NOMO-1 (cell line): Measurements from ENCODE around the gene ATP8B4.
A peak's percentile ranks its signal among the peaks of the same experiment; 100 is the strongest.

ENCODE experiments used
- DNase-seq, 2 experiments: peaks; one replicate each; lab custom pipeline; 2025; ENCODE audit not compliant: unreplicated experiment in 2 of 2; lab: John Stamatoyannopoulos, UW

ATP8B4 gene

GRCh38 chr15:50141856-50142255, 22.8 kb upstream of the ATP8B4 start:
- DNase-seq = no peak

GRCh38 chr15:50140983-50141382, 21.9 kb upstream of the ATP8B4 start:
- DNase-seq = no peak

- DNase-seq = no peak
These were observed 21.1 kb upstream of the ATP8B4 start for GRCh38 chr15:50140098-50140497.

DNA sequence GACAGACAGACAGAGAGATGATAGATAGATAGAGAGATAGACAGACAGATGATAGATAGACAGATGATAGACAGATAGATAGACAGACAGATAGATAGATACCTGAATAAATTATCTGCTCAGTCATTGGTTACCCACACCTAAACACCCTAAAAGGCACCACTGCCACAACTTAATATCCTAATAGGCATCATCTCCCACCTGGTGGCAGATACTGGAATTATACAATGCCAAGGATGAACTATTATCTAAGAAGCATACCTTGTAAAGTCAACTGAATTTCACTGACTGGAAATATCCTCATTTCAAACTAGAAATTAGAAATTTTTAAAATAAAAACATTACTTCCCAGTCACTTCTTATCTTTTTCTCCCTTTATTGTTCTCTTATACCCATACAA, 19.4 kb upstream of the ATP8B4 start:
- DNase-seq = no peak

DNA sequence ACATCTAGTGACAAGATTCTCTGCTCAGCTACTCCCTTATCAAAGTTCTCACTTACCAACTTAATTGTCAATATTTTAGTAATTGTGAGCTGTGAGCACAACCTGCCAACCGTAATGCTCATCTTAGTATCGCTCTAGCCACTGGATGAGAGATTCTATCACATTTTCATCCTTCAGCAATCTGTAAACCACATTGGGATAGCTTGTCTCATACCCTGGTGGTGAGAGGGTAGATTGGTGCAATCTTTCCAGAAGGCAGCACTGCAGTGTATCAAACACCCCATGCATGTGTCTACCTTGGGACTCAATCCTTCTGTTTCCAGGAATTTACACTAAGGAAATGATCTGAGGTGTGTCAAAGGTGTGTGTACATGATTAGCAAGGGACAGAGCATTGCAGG, 18.9 kb upstream of the ATP8B4 start:
- no peak for DNase-seq

GRCh38 chr15:50137330-50137761, 18.3 kb upstream of the ATP8B4 start:
- DNase-seq = peak in 1 of 2 experiments; percentile 36

- DNase-seq = peak in 1 of 2 experiments; percentile 38
These were observed 16.1 kb upstream of the ATP8B4 start for GRCh38 chr15:50135031-50135551.

DNA sequence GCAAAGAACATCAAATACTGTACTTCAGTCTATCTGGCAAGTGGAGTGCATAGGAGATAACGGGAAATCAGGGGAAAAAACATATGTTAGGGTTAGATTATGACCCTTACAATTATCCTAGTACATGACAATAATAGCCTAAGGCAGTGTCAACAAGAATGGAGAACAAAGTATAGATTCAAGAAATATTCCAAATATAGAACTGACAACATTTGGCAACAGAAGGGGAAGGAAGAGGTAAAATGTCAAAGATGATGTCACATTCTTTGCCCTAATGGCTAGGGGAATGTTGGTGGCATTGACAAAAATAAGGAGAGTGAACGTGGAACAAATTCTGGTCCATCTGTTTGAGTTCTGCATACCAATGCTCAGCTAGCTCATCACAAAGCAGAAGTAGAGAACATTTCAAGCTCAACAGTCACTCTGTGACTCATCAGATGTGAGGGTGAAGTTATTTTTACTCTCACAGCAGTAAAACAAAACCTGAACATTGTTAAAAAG, 15.5 kb upstream of the ATP8B4 start:
- peak; percentile 60 to 83 for DNase-seq

- DNase-seq = peak; percentile 73 to 75
These were observed 13.4 kb upstream of the ATP8B4 start for GRCh38 chr15:50132251-50132984.

DNA sequence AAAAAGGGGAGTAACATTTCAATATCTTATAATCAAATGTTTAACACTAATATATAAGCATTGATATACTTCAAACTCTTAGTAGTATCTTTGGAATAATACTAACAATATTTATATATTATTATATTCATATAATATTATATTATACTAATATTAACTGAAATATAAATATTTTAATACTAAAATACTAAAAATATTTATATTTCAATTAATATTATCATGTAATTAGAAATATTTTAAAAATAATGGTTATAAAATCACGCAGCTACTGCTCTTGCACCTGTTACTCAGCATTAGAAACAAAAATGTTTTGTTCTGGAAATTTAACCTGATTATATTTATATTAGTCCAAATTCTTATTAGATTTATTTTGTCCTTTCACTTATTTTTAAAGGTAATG, 12.6 kb upstream of the ATP8B4 start:
- no peak for DNase-seq

DNA sequence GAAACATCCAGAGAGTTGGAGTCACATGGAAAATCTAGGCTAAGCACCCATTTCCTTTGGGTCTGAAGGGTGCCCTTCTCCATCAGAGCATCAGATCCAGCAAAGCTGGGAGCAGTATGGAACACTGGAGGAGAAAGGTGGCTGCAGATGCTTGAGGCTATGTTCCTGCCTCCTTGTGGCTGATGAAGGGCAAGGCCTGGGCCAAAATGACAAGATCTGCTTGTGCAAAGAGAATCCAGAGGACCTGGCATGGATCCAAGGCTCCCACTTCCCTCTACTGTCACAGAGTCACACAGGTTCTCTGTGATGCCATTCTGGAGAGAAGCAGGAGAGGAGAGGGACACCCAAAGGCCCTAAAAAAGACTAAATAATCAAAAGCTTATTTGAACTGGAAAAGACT, 9.2 kb upstream of the ATP8B4 start:
- DNase-seq = peak; percentile 46 to 47

DNA sequence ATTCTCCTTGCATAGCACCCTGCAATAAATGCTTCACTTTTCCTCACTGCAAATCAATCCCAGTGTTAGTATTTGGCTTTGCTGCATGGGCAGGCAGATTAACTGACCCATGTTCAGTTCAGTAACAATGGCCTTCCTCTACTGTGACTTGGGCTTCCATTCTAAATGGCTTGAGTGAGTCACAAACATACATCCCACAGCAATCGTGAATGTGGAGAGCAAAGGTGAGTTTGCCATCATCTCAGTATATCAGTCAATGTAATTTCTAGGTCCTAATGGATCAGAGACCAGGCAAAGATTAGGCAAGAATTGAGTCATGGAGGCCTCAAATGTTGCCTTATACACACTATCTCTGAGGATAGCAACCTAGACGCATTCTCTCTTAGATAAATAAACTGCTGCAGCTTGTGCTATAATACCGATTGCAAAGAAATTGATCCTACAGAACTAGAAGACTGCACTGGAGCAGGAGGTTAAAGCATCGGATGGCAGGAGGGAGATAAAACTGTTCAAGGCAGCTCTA, 8.3 kb upstream of the ATP8B4 start:
- DNase-seq = no peak

DNA sequence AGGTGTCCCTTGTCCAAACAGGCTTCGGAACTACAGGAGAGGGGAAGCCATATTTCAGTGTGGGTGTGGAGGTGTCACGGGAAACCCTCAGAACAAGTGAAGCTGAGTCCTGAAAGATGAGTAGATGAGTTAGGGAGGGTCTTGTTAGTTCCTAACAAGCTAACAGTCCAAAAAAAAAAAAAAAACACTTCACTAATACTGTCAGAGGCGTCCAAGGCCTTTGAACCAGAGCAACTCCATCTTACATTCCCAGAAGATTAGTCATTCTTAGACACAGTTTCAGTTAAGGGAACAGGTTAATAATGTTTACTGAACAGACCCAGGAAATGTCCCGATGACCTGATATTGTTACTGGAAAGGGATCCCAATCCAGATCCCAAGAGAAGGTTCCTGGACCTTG, 7.0 kb upstream of the ATP8B4 start:
- no peak for DNase-seq

DNA sequence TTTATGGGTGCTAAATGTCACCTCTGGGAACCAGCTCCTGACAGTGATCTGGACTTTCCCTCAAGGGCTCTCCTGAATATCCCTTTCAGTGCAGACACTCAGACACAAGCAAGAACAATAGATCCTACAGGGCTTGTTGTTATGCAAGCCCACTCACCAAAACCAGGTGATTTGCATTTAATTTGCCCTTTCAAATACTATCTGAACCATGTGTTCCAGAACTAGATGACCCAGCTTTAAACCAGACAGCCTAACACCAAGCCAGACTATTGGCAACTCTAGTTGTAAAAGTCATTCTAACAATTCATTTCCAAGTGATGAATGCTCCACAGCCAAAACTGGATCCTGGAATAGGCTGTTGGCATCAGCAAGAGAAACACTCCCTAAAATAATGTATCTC, 5.6 kb upstream of the ATP8B4 start:
- DNase-seq = no peak

- DNase-seq = no peak
These were observed 5.0 kb upstream of the ATP8B4 start for GRCh38 chr15:50123861-50124557.

- no peak for DNase-seq
These were observed 1.7 kb upstream of the ATP8B4 start for GRCh38 chr15:50120729-50121128.

GRCh38 chr15:50117431-50118027, 1.5 kb downstream of the ATP8B4 start:
- DNase-seq = no peak

DNA sequence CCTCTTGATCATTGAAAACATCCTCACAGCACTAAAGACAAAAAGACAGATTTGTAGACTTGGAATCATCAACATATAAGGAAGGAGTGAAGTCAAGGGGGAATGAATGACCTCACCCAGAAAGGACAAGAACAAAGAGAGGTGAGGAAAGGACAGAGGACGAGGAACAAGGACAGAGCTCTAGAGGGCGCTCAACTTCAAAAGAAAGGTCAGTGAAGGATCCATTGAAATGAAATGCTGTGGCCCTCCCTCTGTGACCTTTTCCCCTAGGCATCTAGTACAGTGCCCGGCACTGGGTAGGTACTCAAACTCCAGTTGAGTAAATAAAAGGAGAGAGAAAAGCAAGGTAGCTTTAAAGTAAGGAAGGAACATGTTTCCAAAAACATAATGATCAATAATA, 2.6 kb downstream of the ATP8B4 start:
- DNase-seq = peak; percentile 59 to 86

GRCh38 chr15:50113992-50114780, 4.8 kb downstream of the ATP8B4 start:
- DNase-seq = peak; percentile 82 to 83

GRCh38 chr15:50113187-50113505, 5.9 kb downstream of the ATP8B4 start:
- peak; percentile 22 to 34 for DNase-seq
